Measurements from ENCODE around the gene SPOP.

DNA sequence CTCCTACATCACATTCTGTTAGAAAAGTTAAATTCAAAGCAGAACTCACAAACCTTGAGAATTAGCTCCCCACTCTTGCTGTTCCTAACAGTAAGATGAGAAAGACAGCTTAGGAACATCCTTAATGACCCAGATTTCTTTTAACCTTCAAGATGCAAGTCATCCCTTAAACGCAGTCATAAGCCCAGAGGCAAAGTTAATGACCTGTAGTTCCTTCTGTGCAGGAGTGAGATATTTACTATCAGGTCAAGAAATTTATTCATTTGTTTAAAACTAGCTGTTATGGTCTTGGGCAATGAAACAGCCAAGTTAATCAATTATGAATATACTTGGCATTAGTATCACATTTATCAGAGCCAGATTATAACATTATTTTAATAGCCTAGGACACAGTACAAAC, 65.2 kb downstream of the SPOP start:
- TF ChIP-seq RAD21 (IDR thresholded peaks at IDR 0.05; ENCODE audit: low read length) (no peak), CEBPB (IDR thresholded peaks at IDR 0.05; ENCODE audit: low read depth, low read length) (no peak), MXI1 (IDR thresholded peaks at IDR 0.05; ENCODE audit: borderline replicate concordance, low read depth, low read length) (no peak), MAFK (IDR thresholded peaks at IDR 0.05; ENCODE audit: low read depth, low read length) (no peak), FOS (IDR thresholded peaks at IDR 0.05; ENCODE audit: low read depth, low read length) (no peak)
- TF ChIP-seq, protein P1, sequence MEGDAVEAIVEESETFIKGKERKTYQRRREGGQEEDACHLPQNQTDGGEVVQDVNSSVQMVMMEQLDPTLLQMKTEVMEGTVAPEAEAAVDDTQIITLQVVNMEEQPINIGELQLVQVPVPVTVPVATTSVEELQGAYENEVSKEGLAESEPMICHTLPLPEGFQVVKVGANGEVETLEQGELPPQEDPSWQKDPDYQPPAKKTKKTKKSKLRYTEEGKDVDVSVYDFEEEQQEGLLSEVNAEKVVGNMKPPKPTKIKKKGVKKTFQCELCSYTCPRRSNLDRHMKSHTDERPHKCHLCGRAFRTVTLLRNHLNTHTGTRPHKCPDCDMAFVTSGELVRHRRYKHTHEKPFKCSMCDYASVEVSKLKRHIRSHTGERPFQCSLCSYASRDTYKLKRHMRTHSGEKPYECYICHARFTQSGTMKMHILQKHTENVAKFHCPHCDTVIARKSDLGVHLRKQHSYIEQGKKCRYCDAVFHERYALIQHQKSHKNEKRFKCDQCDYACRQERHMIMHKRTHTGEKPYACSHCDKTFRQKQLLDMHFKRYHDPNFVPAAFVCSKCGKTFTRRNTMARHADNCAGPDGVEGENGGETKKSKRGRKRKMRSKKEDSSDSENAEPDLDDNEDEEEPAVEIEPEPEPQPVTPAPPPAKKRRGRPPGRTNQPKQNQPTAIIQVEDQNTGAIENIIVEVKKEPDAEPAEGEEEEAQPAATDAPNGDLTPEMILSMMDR (conservative IDR thresholded peaks at IDR 0.05; ENCODE audit: low read depth, low read length), result no peak
